IPS-NIHi7 (cell line): ENCODE measurements around the gene ATRNL1.
A peak's percentile ranks its signal among the peaks of the same experiment; 100 is the strongest.

Experiments
- DNase-seq: peaks from one replicate; pipeline ENCODE4 v3.0.0; 2012; ENCODE audit warnings: mixed read lengths; ENCODE audit errors: extremely low spot score

Gene ATRNL1, protein sequence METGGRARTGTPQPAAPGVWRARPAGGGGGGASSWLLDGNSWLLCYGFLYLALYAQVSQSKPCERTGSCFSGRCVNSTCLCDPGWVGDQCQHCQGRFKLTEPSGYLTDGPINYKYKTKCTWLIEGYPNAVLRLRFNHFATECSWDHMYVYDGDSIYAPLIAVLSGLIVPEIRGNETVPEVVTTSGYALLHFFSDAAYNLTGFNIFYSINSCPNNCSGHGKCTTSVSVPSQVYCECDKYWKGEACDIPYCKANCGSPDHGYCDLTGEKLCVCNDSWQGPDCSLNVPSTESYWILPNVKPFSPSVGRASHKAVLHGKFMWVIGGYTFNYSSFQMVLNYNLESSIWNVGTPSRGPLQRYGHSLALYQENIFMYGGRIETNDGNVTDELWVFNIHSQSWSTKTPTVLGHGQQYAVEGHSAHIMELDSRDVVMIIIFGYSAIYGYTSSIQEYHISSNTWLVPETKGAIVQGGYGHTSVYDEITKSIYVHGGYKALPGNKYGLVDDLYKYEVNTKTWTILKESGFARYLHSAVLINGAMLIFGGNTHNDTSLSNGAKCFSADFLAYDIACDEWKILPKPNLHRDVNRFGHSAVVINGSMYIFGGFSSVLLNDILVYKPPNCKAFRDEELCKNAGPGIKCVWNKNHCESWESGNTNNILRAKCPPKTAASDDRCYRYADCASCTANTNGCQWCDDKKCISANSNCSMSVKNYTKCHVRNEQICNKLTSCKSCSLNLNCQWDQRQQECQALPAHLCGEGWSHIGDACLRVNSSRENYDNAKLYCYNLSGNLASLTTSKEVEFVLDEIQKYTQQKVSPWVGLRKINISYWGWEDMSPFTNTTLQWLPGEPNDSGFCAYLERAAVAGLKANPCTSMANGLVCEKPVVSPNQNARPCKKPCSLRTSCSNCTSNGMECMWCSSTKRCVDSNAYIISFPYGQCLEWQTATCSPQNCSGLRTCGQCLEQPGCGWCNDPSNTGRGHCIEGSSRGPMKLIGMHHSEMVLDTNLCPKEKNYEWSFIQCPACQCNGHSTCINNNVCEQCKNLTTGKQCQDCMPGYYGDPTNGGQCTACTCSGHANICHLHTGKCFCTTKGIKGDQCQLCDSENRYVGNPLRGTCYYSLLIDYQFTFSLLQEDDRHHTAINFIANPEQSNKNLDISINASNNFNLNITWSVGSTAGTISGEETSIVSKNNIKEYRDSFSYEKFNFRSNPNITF (N-terminal part only)

DNA sequence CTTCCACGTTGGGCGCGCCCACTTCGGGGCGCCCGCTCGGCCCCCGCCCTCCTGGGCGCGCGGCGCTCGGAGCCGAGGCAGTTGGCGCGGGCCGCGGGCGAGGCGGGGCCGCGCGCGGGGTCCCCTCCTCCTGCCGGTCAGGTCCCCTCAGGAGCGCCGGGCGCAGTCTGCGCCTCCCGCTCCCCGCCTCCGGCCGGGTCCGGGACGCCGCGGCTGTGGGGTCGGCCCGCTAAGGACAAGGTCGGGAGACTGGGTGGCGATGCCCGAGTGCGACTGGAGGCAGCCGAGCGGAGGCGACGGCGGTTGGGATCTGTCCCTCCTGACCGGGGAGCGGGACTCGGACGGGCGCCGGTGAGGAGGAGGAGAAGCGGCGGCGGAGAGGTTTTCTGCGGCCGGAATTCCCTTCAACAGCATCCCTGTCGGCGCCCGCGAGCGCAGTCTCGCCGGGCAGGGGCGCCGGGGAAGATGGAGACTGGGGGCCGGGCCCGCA lies at the start of gene ATRNL1:
TSS of gene ATRNL1 (plus strand) at position 80 of the 490 bp plus-strand sequence. CDS start at position 466, 386 bp downstream.
- DNase-seq, result peak; percentile 55

DNA sequence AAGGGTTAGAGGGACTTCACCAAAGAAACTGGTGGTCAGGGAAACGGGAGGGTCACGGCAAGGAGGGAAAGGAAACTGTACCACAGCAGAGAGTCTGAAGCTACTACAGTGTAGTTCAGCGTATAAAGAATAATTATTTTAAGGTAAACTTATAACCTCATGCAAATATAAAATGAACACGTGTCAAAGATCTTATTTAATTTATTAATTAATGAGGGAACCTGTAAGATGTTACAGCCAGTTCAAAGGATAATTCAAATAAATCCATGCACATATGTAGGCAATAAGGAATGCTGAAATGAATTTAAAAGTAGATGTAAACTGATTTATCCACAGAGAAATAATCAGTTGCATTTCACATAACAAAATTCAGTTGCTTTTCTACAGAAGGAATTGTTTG lies 49.4 kb upstream of the ATRNL1 start:
- DNase-seq, result no peak

GRCh38 chr10:115044891-115045290 lies 48.3 kb upstream of the ATRNL1 start:
- DNase-seq, result no peak

GRCh38 chr10:115045499-115045898 lies 47.7 kb upstream of the ATRNL1 start:
- no peak for DNase-seq

GRCh38 chr10:115046686-115047236 lies 46.4 kb upstream of the ATRNL1 start:
- no peak for DNase-seq

GRCh38 chr10:115047705-115048104 lies 45.5 kb upstream of the ATRNL1 start:
- DNase-seq, result no peak

GRCh38 chr10:115049318-115049717 lies 43.8 kb upstream of the ATRNL1 start:
- DNase-seq, result no peak

DNA sequence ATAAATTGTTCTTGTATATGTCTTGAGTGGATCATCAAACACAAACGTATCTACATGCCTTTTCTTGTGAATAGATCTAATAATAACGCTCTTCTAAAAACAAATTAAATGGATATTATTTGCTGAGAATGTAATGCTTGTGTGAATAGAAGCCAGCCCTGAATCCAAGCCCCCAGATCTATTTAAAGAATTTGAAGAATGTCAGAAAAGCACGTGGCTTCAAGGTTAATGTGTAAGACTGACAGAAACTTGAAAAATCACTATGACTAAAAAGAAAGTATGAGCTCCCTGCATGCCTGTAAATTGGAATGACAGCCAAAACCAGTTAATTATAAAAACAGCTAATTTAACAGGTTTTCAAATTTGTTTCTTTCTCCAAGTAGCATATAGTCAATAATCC lies 43.2 kb upstream of the ATRNL1 start:
- no peak for DNase-seq

GRCh38 chr10:115050375-115051010 lies 42.7 kb upstream of the ATRNL1 start:
- no peak for DNase-seq

- no peak for DNase-seq
Measured at GRCh38 chr10:115051216-115051615, 41.9 kb upstream of the ATRNL1 start.

DNA sequence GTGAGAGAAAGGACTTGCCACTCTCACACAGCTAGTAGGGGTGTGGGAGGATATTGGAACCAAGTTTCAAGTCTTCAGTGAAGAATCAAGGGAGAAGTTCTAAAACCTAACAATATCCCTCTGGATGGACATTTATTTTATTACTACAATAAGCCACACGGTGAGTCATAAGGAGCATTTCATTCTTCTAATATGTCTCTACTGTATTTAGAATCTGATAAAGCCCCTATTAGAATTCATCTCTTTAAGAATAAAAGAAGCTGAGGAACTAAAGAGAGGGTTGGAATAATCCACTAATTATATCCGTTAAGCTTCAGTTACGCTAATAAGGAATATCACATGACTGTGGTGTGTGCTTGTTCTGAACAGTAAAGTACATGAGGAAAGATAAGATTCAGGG lies 40.9 kb upstream of the ATRNL1 start:
- no peak for DNase-seq

DNA sequence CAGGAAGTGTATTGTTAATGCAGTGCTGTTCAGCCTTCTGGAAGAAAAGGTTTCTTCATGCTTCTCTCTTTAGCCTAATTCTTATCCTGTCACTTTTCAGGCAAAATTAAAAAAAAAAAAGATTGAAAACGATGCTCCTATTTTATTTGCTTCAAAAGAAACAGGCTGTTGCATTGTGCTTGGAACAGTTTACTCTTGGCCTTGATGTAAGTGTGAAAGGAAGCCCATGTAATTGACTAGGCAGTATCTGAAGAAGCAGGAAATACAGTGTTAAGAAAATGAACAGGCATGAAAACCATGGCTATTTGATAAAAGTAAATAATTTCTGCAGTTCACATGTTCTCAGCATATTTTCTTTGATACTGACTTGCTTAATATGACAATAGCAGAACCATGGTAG lies 40.4 kb upstream of the ATRNL1 start:
- no peak for DNase-seq

DNA sequence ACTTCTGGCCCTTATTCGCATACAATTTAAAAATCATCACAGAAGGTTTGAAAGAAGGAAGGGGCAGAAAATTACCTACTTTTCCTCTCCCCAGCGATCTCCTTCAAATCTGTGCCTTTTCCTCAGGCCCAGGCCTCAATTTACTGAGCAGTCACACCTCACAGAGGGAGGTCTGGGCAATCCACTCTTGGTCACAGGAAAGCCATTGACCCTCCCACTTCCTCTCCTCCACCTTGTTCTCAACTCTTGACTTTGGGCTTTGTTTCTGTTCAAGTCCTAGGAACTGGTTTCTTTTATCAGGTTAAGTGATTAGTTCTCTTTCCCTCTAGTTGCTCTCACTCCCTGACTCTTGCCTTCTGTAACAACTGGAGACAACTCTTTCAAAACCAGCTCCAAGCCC lies 37.0 kb upstream of the ATRNL1 start:
- peak; percentile 49 for DNase-seq

GRCh38 chr10:115059301-115059898 lies 33.8 kb upstream of the ATRNL1 start:
- no peak for DNase-seq

DNA sequence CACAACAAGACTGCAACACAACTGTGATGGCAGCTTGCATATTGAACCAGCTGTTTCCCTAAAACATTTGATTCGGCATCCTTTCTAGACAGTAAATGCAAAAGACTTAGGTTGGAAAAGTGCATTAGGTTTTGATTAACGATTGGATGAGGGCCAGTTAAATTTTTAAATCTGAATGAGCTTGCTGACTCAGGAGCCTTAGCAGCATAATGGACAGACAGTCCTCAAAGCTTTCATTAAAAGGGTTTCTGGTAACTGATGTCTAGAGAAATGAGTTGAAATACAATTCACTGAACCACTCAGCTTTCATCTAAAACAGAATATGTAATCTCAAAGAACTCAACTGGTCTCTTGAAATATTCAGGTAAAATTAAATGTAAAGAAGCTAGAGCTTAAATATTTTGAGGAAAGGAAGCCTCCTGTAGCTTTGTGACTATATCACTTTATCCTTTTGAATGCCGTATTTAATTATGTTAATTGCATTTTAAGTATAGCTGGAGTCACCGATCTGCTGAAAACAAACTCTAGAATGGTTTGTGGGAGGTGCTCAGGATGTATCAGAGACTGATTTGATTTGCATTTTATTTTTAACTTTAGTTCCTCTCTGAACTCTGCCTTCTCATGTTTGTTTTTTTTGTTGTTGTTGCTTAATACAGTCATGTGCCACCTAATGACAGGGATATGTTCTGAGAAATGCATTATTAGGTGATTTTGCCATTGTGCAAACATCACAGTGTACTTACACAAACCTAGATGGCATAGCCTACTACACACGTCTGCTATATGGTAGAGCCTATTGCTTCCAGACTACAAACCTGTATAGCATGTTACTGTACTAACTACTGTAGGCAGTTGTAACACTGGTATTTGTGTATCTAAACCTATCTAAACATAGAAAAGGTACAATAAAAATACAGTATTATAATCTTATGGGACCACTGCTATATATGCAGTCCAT lies 29.2 kb upstream of the ATRNL1 start:
- DNase-seq, result no peak

GRCh38 chr10:115065801-115066200 lies 27.4 kb upstream of the ATRNL1 start:
- DNase-seq, result peak; percentile 16

GRCh38 chr10:115066528-115066927 lies 26.6 kb upstream of the ATRNL1 start:
- no peak for DNase-seq

DNA sequence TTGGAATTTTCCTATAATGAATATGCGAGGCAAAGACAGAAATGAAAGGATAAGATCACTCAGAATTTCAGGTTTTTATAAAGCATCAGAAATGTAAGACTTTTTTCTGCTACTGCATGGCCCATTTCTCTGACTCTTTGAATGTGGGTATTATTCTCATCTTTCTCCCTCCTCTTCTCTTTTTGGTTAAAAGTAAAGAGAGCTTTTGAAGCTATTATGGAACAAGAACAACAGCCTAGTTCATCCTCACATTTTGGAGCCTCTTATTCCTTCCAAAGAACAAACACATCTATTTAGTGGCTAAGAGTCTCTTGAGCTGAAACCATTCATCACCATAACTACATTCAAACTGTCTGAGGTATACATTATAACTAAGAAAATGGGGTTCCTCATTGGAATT lies 19.4 kb upstream of the ATRNL1 start:
- no peak for DNase-seq

- DNase-seq, result no peak
Measured at GRCh38 chr10:115082506-115082905, 10.7 kb upstream of the ATRNL1 start.
